Activated naive CD4-positive, alpha-beta T cell treated with anti-CD3 and anti-CD28 coated beads, Interleukin-2, amount 50 U/mL, for 72 hours (primary cell): ENCODE data around the gene ZNHIT2. TPM values are rescaled to one million over a fixed set of nuclear protein-coding genes. Genes with fewer than 3 reads are reported as not detected.
A peak's percentile ranks its signal among the peaks of the same experiment; 100 is the strongest.
"Not testable (repeated sequence)": the region's sequence is repeated elsewhere in the genome, so short reads cannot be mapped to it uniquely, and the experiment has no call there.

Experiments
- ATAC-seq, 2 donors: fragments of 150-1000 bp; cut with Tn5 transposase; 2 replicates each; pipeline ENCODE4 v1.10.0; 2021; ENCODE audit warnings: mild to moderate bottlenecking in 2 of 2, moderate library complexity in 2 of 2
- DNase-seq, 2 donors: peaks; one replicate each; pipeline ENCODE4 v3.0.0; 2021 to 2022; ENCODE audit warnings: low spot score in 2 of 2
- H3K27ac Mint-ChIP-seq, 2 donors: one replicate each; pipeline ENCODE4 v1.8.0; 2022; ENCODE audit warnings: mild to moderate bottlenecking in 2 of 2, mixed read lengths in 2 of 2
- H3K36me3 Mint-ChIP-seq, 2 donors: one replicate each; pipeline ENCODE4 v1.8.0; 2022; ENCODE audit warnings: mixed read lengths in 2 of 2
- H3K9me3 Mint-ChIP-seq, 2 donors: one replicate each; pipeline ENCODE4 v1.8.0; 2022; ENCODE audit warnings: mixed read lengths in 2 of 2
- total RNA-seq, 2 donors: library from RNA; stranded (reverse); gene quantifications; one replicate each; pipeline ENCODE4 v1.2.3, GENCODE V29; 2022

The ZNHIT2 gene
- total RNA-seq = 1 to 10 TPM; 5.6 to 10.0 TPM

GRCh38 chr11:65117206-65118096 is at the start of gene ZNHIT2:
Gene ZNHIT2, minus strand, starts transcription at chr11:65117701. Its CDS starts 48 bp downstream, at chr11:65117653.
- Mint-ChIP-seq H3K27ac (peak within 1 kb of the TSS; percentile 98 to 99), H3K9me3 (no peaks in the 10 kb centered on the region), H3K36me3 (peaks cover 24 to 32% of the 10 kb centered on the region in 2 donors)
- ATAC-seq (peak; percentile 65 to 71), DNase-seq (peak; percentile 100)

GRCh38 chr11:65166893-65167292 is 49.4 kb upstream of the ZNHIT2 start:
- no peaks in the 10 kb centered on the region for H3K9me3 Mint-ChIP-seq
- no peak for DNase-seq
- no peaks in the 10 kb centered on the region for H3K36me3 Mint-ChIP-seq
- H3K27ac Mint-ChIP-seq = no peak overlapping the region
- no peak for ATAC-seq

- no peak for ATAC-seq
- DNase-seq = no peak
- H3K27ac Mint-ChIP-seq = peak overlapping the region in 1 of 2 donors; percentile 25
- no peaks in the 10 kb centered on the region for H3K9me3 Mint-ChIP-seq
- H3K36me3 Mint-ChIP-seq = no peaks in the 10 kb centered on the region
These were observed 48.2 kb upstream of the ZNHIT2 start for GRCh38 chr11:65165410-65166317.

- Mint-ChIP-seq H3K27ac (no peak overlapping the region), H3K9me3 (no peaks in the 10 kb centered on the region), H3K36me3 (no peaks in the 10 kb centered on the region)
- no peak for DNase-seq
- ATAC-seq = no peak
These were observed 46.2 kb upstream of the ZNHIT2 start for GRCh38 chr11:65163684-65164083.

GRCh38 chr11:65160643-65161042 is 43.1 kb upstream of the ZNHIT2 start:
- no peak overlapping the region for H3K27ac Mint-ChIP-seq
- ATAC-seq = no peak
- no peaks in the 10 kb centered on the region for H3K36me3 Mint-ChIP-seq
- H3K9me3 Mint-ChIP-seq = no peaks in the 10 kb centered on the region
- no peak for DNase-seq

GRCh38 chr11:65159012-65159411 is 41.5 kb upstream of the ZNHIT2 start:
- no peak for DNase-seq
- Mint-ChIP-seq H3K36me3 (no peaks in the 10 kb centered on the region), H3K27ac (no peak overlapping the region), H3K9me3 (no peaks in the 10 kb centered on the region)
- no peak for ATAC-seq

GRCh38 chr11:65157336-65157735 is 39.8 kb upstream of the ZNHIT2 start:
- ATAC-seq (no peak), DNase-seq (no peak)
- Mint-ChIP-seq H3K9me3 (no peaks in the 10 kb centered on the region), H3K36me3 (no peaks in the 10 kb centered on the region), H3K27ac (no peak overlapping the region)

GRCh38 chr11:65156926-65157325 is 39.4 kb upstream of the ZNHIT2 start:
- no peaks in the 10 kb centered on the region for H3K36me3 Mint-ChIP-seq
- no peak overlapping the region for H3K27ac Mint-ChIP-seq
- no peaks in the 10 kb centered on the region for H3K9me3 Mint-ChIP-seq

GRCh38 chr11:65156256-65156655 is 38.8 kb upstream of the ZNHIT2 start:
- H3K36me3 Mint-ChIP-seq = no peaks in the 10 kb centered on the region
- no peak for ATAC-seq
- H3K9me3 Mint-ChIP-seq = no peaks in the 10 kb centered on the region
- no peak for DNase-seq
- no peak overlapping the region for H3K27ac Mint-ChIP-seq

More at GRCh38 chr11:65156926-65157325, 39.4 kb upstream of the ZNHIT2 start:
- ATAC-seq (no peak), DNase-seq (no peak)

- H3K27ac Mint-ChIP-seq = peak overlapping the region in 1 of 2 donors; percentile 45
- DNase-seq = no peak
- no peaks in the 10 kb centered on the region for H3K36me3 Mint-ChIP-seq
- H3K9me3 Mint-ChIP-seq = no peaks in the 10 kb centered on the region
- no peak for ATAC-seq
These were observed 34.6 kb upstream of the ZNHIT2 start for GRCh38 chr11:65152122-65152521.

- Mint-ChIP-seq H3K9me3 (no peaks in the 10 kb centered on the region), H3K36me3 (no peaks in the 10 kb centered on the region), H3K27ac (no peak overlapping the region)
- DNase-seq = no peak
- ATAC-seq = no peak
These were observed 33.9 kb upstream of the ZNHIT2 start for GRCh38 chr11:65151331-65151899.

- ATAC-seq (peak; percentile 92 to 96), DNase-seq (peak in 1 of 2 donors; percentile 27)
These were observed 33.2 kb upstream of the ZNHIT2 start for GRCh38 chr11:65150509-65151299.

GRCh38 chr11:65150131-65150508 is 32.6 kb upstream of the ZNHIT2 start:
- DNase-seq, H3K27ac Mint-ChIP-seq, H3K9me3 Mint-ChIP-seq, H3K36me3 Mint-ChIP-seq, ATAC-seq: not testable (repeated sequence)

More at GRCh38 chr11:65150509-65151299, 33.2 kb upstream of the ZNHIT2 start:
- no peak overlapping the region for H3K27ac Mint-ChIP-seq
- no peaks in the 10 kb centered on the region for H3K36me3 Mint-ChIP-seq
- H3K9me3 Mint-ChIP-seq = no peaks in the 10 kb centered on the region

- Mint-ChIP-seq H3K36me3 (no peaks in the 10 kb centered on the region), H3K27ac (no peak overlapping the region), H3K9me3 (no peaks in the 10 kb centered on the region)
- no peak for DNase-seq
- ATAC-seq = no peak
These were observed 31.2 kb upstream of the ZNHIT2 start for GRCh38 chr11:65148657-65149056.

- H3K36me3 Mint-ChIP-seq = no peaks in the 10 kb centered on the region
- no peak overlapping the region for H3K27ac Mint-ChIP-seq
- ATAC-seq = no peak
- no peaks in the 10 kb centered on the region for H3K9me3 Mint-ChIP-seq
- DNase-seq = no peak
These were observed 30.0 kb upstream of the ZNHIT2 start for GRCh38 chr11:65147352-65148075.
